AG04449 (cell line): ENCODE measurements around the gene SLC45A3.
A peak's percentile ranks its signal among the peaks of the same experiment; 100 is the strongest.

Source experiments
- CTCF ChIA-PET: fragments of 350-600 bp; formaldehyde crosslinking; extraction: SDS; loops from one replicate; lab custom pipeline; 2021; ENCODE audit warnings: antibody characterized with exemption; lab: Yijun Ruan, JAX
- POLR2A ChIA-PET: fragments of 400-600, 350-600 bp; formaldehyde crosslinking; extraction: SDS; loops from one replicate; lab custom pipeline; 2020; ENCODE audit warnings: antibody characterized with exemption, inconsistent platforms; lab: Yijun Ruan, JAX
- DNase-seq: peaks from one replicate; pipeline ENCODE4 v3.0.0-alpha.2; 2010; ENCODE audit warnings: low read depth, low spot score
- H3K4me3 ChIP-seq: 2 replicates; pipeline ENCODE4 v1.5.1; 2011; ENCODE audit warnings: low read depth, mild to moderate bottlenecking, control low read depth, low read length
- CTCF ChIP-seq: IDR thresholded peaks from one replicate; pipeline ENCODE4 v1.5.1; 2011; ENCODE audit warnings: mild to moderate bottlenecking, moderate library complexity, low read length, control low read depth, inconsistent platforms; ENCODE audit not compliant: insufficient read depth; ENCODE audit errors: missing control alignments

SLC45A3 gene

DNA sequence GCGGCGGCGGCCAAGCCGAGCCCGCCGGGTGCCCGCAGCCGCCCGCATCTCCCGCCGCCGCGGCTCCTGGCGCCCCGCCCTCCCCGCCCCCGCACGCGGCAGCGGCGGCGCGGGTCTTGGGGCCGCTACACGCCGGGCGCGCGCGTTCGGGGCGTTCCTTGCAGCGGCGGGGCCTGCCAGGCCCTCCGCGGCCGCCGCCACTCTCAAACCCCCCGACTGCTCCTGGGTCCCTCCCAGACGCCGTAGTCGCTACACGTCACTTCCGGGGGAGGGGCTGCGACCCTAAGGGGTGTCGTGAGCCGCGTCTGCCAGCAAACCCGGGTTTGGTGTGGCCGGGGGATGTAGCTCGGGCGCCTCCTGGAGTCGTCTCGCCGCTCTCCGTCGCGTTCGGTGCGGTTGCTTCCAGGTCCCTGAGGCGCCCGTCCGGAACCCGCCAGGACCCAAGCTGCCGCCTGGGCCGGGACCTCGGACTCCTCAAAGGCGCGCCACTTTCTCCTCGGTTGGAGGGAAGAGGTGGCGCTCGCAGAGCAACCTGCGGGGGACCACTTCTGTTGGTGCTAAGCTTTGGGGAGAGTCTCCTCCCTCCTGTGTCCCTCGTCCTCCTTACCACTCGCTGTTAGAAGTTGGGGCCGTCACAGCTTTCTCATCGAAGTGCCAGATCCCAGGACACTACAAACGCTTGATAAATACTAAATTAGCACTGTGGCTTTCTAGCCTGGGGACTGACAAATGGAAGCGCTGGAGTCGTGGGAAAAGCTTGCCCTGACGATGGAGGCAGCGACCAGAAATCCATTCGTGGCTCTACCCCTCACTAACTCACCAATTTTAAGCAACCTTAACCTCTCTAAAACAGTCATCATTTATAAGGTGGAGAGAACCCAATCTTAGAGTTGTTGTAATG is 48.3 kb downstream of the SLC45A3 start, which contains the start of gene ELK4:
Gene ELK4, minus strand, starts transcription at position 244 of the 901 bp plus-strand sequence. CDS start 8,129 bp downstream, outside the sequence.
- ChIA-PET CTCF (interaction anchor here (0.6 to 7.1 kb wide), 25 partner anchors 9 to 295 kb away, joined by 3 to 142 read pairs (median 6); no protein-coding TSS in a partner anchor), POLR2A (interaction anchor here (0.8 to 1.4 kb wide), 3 partner anchors 40 to 117 kb away, joined by 3 to 5 read pairs (median 5); no protein-coding TSS in a partner anchor)
- peak; percentile 85 for DNase-seq
- peak within 1 kb of the TSS; percentile 74 for H3K4me3 ChIP-seq
- peak; percentile 78 for TF ChIP-seq CTCF

- H3K4me3 ChIP-seq = peak overlapping the region; percentile 74
- POLR2A ChIA-PET = no interaction called here
- CTCF ChIA-PET = interaction anchor here (1.2 to 7.1 kb wide), 12 partner anchors 11 to 201 kb away, joined by 3 to 142 read pairs (median 8); no protein-coding TSS in a partner anchor
- TF ChIP-seq CTCF = no peak
- DNase-seq = no peak
Observed at GRCh38 chr1:205631010-205631767, 49.1 kb downstream of the SLC45A3 start.

- TF ChIP-seq CTCF = no peak
- peak overlapping the region; percentile 74 for H3K4me3 ChIP-seq
- ChIA-PET POLR2A (no interaction called here), CTCF (interaction anchor here (1.2 to 7.1 kb wide), 5 partner anchors 10 to 100 kb away, joined by 3 to 142 read pairs (median 27); no protein-coding TSS in a partner anchor)
- DNase-seq = no peak
Observed at GRCh38 chr1:205630651-205631009, 49.7 kb downstream of the SLC45A3 start.

DNA sequence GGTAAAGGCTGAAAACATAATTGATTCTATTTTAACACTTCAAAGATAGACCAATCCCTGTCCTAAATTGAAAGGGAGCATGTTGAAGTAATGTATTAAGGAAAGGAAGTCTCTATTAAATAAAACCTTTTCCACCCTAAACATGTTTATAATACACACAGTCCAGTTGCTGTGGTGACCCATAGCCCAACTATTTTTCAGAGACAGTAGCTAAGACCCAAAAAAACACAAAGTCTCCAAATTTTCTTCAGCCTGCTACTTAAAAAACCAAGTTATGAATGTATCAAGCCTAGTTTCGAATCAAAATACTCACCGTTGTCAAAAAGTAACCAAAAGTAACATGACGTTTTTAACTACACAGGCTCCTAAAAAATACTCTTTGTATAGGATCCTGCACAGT is 50.1 kb downstream of the SLC45A3 start:
- TF ChIP-seq CTCF = no peak
- no peak for DNase-seq
- ChIA-PET CTCF (interaction anchor here (1.2 to 7.1 kb wide), 5 partner anchors 10 to 100 kb away, joined by 3 to 142 read pairs (median 27); no protein-coding TSS in a partner anchor), POLR2A (no interaction called here)
- H3K4me3 ChIP-seq = peak overlapping the region; percentile 74

- POLR2A ChIA-PET = no interaction called here
- no peak for TF ChIP-seq CTCF
- H3K4me3 ChIP-seq = peak overlapping the region; percentile 7; the same call in 1 of the 2 replicates
- DNase-seq = no peak
- CTCF ChIA-PET = interaction anchor here (1.2 to 7.1 kb wide), 3 partner anchors 9 to 38 kb away, joined by 3 to 142 read pairs (median 27); no protein-coding TSS in a partner anchor
Observed at GRCh38 chr1:205629751-205630150, 50.6 kb downstream of the SLC45A3 start.
